KBM-7 (cell line): ENCODE measurements around the gene ANKRD28.
"Not testable (repeated sequence)": the region's sequence is repeated elsewhere in the genome, so short reads cannot be mapped to it uniquely, and the experiment has no call there.

Source experiments
- DNase-seq: peaks from one replicate; pipeline ENCODE4 v3.0.0-alpha.2; 2015
- in situ Hi-C: fragments of 300-500 bp; cut with MboI; formaldehyde crosslinking; loops from 2 replicates; pipeline ENCODE4 v1.14.3; 2020; ENCODE audit warnings: low sequenced_read_pairs, low pct_unique_long_range_greater_than_20kb, mixed read lengths

The ANKRD28 gene

DNA sequence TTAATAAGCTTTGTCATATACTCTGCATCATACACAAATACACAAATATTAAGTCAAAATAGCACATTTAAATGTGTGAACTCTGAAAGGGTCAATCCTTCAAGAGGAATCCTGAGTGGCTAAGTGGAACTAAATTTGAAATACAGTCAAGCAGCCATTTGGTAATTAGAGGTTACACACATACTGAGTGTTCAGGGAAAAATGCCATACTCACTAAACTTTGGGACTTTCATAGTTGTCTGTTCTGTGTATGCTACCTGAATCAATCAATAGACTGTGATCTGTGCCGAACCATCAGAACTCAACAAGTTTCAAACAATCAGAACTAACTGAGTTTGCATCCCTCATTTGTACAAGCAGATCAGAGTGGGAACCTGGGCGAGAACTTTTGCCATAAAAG is 15.3 kb downstream of the ANKRD28 start:
- in situ Hi-C loops = no loop called here

GRCh38 chr3:15781637-15782402 is 16.0 kb downstream of the ANKRD28 start:
- in situ Hi-C loops = no loop called here
- DNase-seq = no peak

More for the DNA sequence above, 15.3 kb downstream of the ANKRD28 start:
- DNase-seq = no peak

DNA sequence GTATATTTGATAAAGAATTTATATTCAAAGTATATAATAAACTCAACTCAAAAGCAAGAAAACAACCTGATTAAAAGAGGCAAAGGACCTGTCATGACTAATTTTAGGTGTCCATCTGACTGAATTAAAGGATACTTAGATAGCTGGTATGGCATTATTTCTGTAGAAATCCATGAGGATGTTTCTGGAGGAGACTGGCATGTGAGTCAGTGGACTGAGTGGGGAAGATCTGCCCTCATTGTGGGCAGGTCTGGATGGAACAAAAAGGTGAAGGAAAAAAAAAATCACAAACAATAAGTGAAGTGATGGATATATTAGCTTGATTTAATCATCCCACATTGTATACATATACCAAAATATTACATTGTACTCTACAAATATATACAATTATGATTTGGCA is 16.6 kb downstream of the ANKRD28 start:
- in situ Hi-C loops = no loop called here

DNA sequence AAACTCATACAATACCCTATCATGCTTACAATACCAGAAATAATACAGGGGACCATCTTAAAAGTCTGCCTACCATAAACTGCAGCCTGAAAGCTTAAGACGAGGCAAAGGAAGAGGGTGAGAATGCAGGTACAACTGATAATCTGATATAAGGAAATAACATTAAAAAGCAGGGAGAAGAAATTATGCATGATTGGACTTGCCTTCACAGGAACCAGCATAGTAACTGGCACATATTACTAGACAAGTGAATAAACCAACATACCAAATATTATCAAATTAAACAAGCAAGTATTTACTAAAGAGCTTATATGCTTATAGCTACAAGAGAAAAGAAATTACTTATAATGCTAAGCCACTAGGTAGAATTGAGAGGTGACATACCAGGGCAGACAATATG is 18.7 kb downstream of the ANKRD28 start:
- in situ Hi-C loops = no loop called here
- no peak for DNase-seq

More for the DNA sequence above, 16.6 kb downstream of the ANKRD28 start:
- no peak for DNase-seq

DNA sequence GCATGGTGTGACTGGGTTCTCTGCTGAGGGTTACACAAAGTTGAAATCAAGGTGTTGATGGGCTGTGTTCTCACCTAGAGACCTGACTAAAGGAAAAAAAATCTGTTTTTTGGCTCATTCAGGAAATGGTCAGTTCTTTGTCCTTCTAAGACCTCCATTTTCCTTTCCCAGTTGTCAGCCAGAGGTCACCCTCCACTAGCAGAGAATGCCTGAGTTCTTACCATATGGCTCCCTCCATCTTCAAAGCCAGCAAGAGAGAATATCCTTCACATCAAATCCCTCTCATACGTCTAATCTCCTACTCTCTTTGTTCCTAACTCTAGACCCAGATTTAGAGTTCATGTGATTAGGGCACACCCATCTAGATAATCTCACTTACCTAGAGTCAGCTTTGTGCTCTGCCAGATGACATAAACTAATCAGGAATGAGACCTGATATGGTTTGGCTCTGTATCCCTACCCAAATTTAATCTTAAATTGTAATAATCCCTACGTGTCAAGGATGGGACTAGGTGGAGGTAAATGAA is 19.4 kb downstream of the ANKRD28 start:
- no peak for DNase-seq
- in situ Hi-C loops = no loop called here

- in situ Hi-C loops, DNase-seq: not testable (repeated sequence)
Measured at GRCh38 chr3:15774931-15775560, 22.7 kb downstream of the ANKRD28 start.

DNA sequence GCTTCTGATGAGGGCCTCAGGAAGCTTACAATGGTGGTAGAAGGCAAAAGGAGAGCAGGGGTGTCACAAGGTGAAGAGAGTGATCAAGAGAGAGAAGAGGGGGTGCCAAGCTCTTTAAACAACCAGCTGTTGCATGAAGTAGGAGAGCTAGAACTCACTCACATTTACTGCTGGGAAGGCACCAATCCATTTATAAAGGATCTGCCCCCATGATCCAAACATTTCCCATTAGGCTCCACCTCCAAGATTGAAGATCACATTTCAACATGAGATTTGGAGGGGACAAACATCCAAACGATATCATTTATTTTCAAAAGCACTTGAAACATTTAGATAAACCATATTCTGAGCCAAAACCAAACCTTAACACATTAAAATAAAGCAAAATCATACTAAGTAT is 26.3 kb downstream of the ANKRD28 start:
- in situ Hi-C loops = no loop called here
- no peak for DNase-seq

DNA sequence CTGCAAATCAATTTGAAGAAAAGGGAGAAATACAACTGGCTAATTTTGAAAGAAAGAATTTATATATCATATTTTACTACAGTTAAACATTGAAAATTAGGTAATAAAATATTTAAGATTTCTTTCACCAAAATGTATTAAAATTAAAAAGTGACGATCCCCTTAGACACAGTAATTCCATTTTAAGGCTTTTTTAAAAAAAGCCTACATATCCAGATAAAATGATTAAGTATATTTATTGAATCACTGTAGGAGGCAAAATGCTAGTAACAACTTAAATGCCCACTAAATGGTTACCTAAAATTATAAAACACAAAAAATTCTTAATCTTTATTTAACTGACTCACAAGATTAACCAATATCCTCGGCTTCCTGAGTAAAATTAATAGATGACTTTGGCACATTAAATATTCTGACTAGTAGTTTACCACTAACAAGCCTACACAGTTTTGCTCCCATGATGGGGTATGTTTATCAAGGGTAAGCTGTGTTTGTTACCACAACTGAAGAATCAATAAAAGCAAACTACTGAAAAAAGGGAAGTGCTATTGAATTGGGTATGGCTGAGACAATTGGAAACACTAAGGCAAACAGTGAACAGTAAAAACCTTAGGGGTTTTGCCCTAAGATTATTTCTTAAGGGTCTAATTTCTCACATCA is 28.4 kb downstream of the ANKRD28 start:
- peak; percentile 42 for DNase-seq
- in situ Hi-C loops = no loop called here

DNA sequence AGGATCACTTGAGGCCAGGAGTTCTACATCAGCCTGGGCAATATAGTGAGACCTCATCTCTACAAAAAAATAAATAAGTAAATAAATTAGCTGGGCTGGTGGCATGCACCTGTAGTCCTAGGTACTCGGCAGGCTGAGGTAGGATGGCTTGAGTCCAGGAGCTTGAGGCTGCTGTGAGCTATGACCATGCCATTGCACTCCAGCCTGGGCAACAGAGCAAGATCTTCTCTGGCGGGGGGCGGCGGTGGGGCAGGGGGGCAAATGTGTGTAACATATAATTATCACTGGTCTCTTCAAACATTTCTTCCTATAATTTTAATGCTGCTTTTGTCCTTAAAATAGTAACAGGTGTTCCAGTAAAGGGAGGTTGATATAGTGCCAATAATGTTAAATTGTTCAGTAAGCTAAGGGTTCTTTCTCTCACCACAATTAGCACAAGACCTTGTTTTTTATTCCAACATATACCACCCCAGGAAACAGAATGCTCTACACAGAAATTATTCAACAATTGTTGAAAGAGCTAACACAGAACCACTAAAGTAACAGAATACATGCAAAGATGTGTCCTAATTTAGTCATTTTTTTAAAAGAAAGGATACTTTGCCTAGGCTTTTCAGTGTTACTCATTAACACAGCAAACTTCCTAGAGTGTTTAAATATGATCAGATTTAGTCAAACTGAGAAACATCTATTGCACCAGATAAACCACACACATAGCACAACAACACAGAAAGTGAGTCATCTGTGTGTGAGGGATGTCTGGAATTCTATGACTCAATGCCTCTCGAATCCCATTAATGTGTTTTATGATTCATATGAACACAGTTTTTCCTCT is 29.1 kb downstream of the ANKRD28 start:
- no peak for DNase-seq
- in situ Hi-C loops = no loop called here

DNA sequence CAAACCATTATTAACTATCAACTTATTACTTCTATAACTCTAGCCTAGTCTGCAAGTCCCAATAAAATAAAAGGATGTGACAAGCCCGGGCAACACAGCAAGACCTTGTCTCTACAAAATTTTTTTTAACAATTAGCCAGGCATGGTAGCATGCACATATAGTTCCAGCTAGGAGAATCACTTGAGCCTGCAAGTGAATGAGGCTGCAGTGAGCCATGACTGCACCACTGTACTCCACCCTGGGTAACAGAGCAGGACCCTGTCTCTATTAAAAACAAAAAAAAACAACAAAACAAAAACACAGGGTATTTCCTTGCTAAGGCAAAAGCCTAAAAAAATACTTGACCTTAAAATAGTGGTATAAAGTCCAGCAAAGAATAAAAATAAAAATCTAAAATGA is 31.4 kb downstream of the ANKRD28 start:
- no peak for DNase-seq
- in situ Hi-C loops = no loop called here

DNA sequence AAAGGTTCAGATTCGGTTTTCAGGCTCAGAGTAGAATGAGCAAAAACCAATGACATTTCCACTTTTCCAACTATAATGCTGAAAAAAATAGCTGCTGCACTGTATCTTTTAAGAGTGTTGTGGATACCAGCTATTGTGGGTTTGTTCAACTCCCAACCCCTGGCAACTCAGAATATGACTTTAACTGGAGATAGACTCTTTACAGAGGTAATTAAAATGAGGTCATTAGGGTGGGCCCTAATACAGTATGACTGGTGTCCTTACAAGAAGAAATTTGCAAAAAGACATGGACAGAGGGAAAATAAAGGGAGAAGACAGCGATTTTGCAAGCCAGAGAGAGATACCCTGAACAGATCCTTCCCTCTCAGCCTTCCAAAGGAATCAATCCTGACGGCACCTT is 39.5 kb downstream of the ANKRD28 start:
- in situ Hi-C loops = no loop called here
- DNase-seq = no peak

DNA sequence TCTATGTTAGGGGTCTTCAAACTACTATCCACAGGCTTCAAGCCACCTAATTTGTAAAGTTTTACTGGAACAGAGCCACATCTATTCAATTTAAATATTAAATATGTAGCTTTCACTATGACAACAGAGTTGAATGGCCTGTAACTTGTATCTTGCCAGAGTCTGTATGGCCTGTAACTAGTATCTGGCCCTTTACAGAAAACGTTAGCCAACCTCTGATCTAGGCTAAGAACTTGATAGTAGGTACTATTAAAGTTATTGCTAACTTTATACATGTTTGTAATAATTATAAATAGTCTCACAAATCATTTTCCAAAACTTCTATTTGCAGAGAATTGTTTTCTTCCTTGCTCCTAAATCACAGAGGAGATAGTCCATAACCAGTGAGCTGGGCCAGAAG is 40.0 kb downstream of the ANKRD28 start:
- in situ Hi-C loops = no loop called here
- DNase-seq = no peak

DNA sequence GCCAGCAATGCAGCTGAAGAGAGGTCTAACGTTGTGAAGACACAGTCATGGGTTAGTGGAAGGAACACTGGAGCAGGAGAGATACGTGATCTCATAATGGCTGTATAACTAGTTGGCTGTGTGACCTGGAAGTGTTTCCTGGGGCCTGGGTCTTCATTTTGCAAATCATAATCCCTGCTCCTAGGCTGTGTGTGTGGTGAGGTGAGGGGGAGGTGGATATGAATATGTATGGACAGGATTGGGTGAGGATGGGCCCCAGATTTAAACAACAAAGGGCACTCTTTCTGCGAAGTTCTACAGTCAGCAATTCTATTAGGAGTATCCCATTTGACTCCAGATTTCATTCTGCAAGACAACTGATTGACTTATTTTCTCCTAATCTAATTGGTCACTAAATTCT is 41.3 kb downstream of the ANKRD28 start:
- DNase-seq = no peak
- in situ Hi-C loops = no loop called here

GRCh38 chr3:15755780-15756179 is 42.0 kb downstream of the ANKRD28 start:
- no peak for DNase-seq
- in situ Hi-C loops = no loop called here

DNA sequence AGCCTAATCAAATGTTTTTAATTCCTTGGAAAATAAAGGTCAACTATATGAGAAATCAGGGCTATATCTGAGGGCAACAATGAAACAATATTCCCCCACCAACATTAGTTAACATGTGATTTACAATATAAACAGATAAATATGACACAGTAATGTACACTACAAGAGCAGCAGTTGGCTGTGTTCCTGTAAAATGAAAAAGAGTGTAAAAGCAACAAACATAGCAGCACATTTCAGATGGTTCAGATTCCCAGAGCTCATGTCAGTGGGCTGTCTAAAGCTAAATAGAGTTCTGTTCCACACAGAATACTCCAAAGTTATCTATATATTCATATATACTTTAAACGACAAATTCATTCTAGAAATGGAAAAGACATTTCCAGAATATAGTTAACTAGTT is 42.6 kb downstream of the ANKRD28 start:
- in situ Hi-C loops = no loop called here

DNA sequence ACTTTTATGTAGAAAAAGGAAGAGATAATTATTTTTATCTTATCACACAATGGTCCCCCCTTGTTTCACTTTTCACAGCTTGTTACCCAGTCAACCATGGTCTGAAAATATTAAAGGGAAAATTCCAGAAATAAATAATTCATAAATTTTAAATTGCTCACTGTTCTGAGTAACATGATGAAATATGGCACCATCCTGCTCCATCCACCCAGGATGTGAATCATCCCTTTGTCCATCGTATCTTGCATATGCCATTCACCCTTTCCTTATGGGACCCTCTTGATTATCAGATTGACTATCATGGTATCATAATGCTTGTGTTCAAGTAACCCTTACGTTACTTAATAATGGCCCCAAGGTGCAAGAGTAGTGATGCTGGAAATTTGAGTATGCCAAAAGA is 43.7 kb downstream of the ANKRD28 start:
- in situ Hi-C loops = no loop called here
- DNase-seq = no peak

More for the DNA sequence above, 42.6 kb downstream of the ANKRD28 start:
- no peak for DNase-seq

- no peak for DNase-seq
- in situ Hi-C loops = no loop called here
Measured at GRCh38 chr3:15753056-15753710, 44.6 kb downstream of the ANKRD28 start.

DNA sequence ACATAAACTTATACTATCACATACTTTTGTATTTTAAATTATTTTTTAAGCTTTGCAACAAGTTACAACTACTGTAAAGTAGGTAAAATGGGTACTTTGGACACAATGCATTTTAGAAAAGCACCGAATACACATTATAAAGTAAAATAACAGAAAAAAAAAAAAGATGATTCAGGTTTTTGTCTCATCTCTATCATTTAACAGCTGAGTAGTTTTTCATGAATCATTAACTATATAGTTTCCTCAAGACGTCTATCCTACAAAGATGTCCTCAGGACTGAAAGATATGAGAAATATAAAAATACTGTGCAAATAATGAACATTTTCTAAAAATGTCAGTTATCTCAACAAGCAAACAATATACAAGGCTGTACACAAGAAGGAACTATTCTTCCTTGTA is 46.9 kb downstream of the ANKRD28 start:
- in situ Hi-C loops = no loop called here
- no peak for DNase-seq

GRCh38 chr3:15750143-15750542 is 47.6 kb downstream of the ANKRD28 start:
- in situ Hi-C loops = no loop called here
- DNase-seq = no peak
